HL-60 (cell line): Measurements from ENCODE around the gene PSMB5.

ENCODE experiments used
- DNase-seq, 2 experiments: peaks; one replicate each; pipeline ENCODE4 v3.0.0-alpha.2; 2010 to 2020; ENCODE audit warnings: low read depth in 1 of 2, low spot score in 1 of 2
- H3K27ac ChIP-seq: fragments of 250-450 bp; sonication (Bioruptor Pico); replicated peaks from 2 replicates; pipeline ENCODE4 v1.5.1; 2020; ENCODE audit warnings: mild to moderate bottlenecking, moderate library complexity
- H3K27me3 ChIP-seq: fragments of 250-450 bp; sonication (Bioruptor Pico); 2 replicates; pipeline ENCODE4 v1.5.1; 2021; ENCODE audit warnings: mild to moderate bottlenecking, moderate library complexity; ENCODE audit not compliant: insufficient read depth, poor library complexity, severe bottlenecking
- H3K4me3 ChIP-seq: replicated peaks from 2 replicates; pipeline ENCODE4 v1.5.1; 2011; ENCODE audit warnings: mild to moderate bottlenecking, control low read depth, low read length; ENCODE audit not compliant: insufficient read depth
- GABPA ChIP-seq: IDR thresholded peaks from 2 replicates; pipeline ENCODE4 v1.6.1; 2012; ENCODE audit warnings: low read depth
- POLR2AphosphoS5 ChIP-seq: IDR thresholded peaks from 2 replicates; pipeline ENCODE4 v1.6.1; 2012; ENCODE audit warnings: low read depth
- SPI1 ChIP-seq: IDR thresholded peaks from 2 replicates; pipeline ENCODE4 v1.6.1; 2012; ENCODE audit warnings: low read depth, mild to moderate bottlenecking, borderline replicate concordance
- TF ChIP-seq, protein P1 (sequence below): IDR thresholded peaks from one replicate; pipeline ENCODE4 v1.5.1; 2011; ENCODE audit warnings: low read length, control low read depth, inconsistent platforms; ENCODE audit not compliant: insufficient read depth
- TF ChIP-seq, protein P2 (sequence below): IDR thresholded peaks from 2 replicates; pipeline ENCODE4 v1.6.1; 2012; ENCODE audit warnings: low read depth; ENCODE audit not compliant: insufficient replicate concordance

Gene PSMB5

DNA sequence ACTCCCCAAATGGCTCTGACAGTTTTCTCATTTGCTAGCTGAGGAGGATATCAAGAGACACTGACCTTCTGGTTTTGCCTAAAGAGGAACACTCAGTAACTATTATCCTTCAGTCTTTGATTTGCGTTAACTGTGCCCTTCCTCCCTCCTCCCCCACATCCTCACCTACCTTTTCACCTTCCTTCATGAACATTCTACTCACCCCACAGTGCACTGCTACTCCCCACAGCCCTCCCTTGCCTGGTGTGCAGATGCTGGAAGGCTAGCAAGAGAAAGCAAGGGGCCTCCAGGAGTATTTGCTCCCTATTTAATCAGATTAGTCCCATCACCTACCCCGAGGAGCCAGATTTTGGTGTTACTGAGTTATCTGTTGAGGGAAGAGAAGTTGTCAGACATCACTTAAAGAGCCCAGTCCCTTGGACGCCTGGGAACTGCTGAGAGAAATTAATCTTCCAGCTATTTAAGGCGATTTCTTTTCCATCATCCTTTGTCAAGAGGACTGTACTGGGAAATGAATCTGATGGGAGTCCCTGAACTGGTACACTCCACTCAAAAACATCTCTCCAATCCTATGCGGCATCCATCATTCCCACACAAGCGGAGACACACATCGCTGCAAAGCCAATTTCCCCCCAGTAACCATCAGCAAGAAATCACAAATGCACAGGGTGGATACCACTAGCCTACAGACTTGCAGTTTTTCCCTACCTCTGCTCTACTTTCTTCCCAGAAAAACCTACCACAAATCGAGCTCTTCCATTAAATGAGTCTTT, 11.5 kb downstream of the PSMB5 start:
- TF ChIP-seq POLR2AphosphoS5 (no peak), SPI1 (no peak), GABPA (no peak)
- TF ChIP-seq, protein P1, sequence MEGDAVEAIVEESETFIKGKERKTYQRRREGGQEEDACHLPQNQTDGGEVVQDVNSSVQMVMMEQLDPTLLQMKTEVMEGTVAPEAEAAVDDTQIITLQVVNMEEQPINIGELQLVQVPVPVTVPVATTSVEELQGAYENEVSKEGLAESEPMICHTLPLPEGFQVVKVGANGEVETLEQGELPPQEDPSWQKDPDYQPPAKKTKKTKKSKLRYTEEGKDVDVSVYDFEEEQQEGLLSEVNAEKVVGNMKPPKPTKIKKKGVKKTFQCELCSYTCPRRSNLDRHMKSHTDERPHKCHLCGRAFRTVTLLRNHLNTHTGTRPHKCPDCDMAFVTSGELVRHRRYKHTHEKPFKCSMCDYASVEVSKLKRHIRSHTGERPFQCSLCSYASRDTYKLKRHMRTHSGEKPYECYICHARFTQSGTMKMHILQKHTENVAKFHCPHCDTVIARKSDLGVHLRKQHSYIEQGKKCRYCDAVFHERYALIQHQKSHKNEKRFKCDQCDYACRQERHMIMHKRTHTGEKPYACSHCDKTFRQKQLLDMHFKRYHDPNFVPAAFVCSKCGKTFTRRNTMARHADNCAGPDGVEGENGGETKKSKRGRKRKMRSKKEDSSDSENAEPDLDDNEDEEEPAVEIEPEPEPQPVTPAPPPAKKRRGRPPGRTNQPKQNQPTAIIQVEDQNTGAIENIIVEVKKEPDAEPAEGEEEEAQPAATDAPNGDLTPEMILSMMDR: no peak
- TF ChIP-seq, protein P2, sequence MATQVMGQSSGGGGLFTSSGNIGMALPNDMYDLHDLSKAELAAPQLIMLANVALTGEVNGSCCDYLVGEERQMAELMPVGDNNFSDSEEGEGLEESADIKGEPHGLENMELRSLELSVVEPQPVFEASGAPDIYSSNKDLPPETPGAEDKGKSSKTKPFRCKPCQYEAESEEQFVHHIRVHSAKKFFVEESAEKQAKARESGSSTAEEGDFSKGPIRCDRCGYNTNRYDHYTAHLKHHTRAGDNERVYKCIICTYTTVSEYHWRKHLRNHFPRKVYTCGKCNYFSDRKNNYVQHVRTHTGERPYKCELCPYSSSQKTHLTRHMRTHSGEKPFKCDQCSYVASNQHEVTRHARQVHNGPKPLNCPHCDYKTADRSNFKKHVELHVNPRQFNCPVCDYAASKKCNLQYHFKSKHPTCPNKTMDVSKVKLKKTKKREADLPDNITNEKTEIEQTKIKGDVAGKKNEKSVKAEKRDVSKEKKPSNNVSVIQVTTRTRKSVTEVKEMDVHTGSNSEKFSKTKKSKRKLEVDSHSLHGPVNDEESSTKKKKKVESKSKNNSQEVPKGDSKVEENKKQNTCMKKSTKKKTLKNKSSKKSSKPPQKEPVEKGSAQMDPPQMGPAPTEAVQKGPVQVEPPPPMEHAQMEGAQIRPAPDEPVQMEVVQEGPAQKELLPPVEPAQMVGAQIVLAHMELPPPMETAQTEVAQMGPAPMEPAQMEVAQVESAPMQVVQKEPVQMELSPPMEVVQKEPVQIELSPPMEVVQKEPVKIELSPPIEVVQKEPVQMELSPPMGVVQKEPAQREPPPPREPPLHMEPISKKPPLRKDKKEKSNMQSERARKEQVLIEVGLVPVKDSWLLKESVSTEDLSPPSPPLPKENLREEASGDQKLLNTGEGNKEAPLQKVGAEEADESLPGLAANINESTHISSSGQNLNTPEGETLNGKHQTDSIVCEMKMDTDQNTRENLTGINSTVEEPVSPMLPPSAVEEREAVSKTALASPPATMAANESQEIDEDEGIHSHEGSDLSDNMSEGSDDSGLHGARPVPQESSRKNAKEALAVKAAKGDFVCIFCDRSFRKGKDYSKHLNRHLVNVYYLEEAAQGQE: no peak
- DNase-seq: no peak
- H3K27me3 ChIP-seq: no peaks in the 10 kb centered on the region
- H3K27ac ChIP-seq: no peak overlapping the region
- no peak overlapping the region for H3K4me3 ChIP-seq

DNA sequence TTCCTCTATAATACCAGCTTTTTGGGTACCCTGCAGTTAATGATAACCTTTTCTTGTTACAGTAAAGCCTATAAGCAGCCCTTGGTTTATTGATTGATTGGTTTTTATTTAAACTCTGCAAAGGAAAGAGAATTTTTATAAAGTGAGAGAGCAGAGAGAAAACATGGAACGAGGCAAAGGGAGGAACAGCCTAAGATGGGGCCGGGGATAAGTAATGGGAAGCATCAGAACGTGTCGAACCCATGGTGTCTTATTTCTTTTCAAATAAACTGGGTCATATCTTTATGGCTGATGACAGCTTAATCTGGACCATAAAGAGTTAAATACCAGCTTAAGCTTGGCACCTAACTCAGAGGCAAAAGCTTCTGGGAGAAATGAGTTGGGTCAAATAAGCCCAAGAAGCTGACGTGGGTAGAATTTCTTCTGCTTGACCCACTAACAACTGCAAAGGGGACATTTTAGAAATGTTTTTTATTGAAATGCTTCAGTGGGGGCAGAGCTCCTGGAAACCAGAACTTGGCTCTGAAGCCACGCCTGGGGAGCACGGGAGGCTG, 12.7 kb downstream of the PSMB5 start:
- no peak overlapping the region for H3K27ac ChIP-seq
- no peaks in the 10 kb centered on the region for H3K27me3 ChIP-seq
- DNase-seq: no peak
- TF ChIP-seq POLR2AphosphoS5 (no peak), GABPA (no peak), SPI1 (no peak)
- TF ChIP-seq, protein P1: no peak
- TF ChIP-seq, protein P2: no peak
- no peak overlapping the region for H3K4me3 ChIP-seq

DNA sequence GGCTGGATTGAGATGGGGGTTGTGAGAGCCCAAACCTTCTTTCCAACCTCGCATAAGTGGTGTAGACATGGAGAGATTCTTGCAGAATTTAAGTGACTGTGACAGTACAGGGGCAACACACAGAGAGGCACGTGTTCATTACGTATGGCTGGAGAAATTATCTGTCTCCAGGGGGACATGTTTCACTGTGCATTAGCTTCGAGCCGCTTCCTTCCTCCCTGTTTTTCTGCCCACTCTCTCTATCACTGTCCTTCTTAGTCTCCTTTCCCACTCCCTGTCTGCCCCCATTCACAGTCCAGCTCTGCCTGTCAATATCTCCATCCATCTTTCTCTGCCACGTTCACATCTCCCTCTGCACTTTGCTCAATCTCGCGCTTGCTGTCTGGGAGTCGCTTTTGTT, 13.3 kb downstream of the PSMB5 start:
- TF ChIP-seq GABPA: no peak
- no peak for TF ChIP-seq SPI1
- TF ChIP-seq, protein P2: no peak
- TF ChIP-seq POLR2AphosphoS5: no peak
- TF ChIP-seq, protein P1: no peak
- no peak for DNase-seq
- no peak overlapping the region for H3K4me3 ChIP-seq
- H3K27ac ChIP-seq: no peak overlapping the region
- no peaks in the 10 kb centered on the region for H3K27me3 ChIP-seq
